Measurements from ENCODE around the gene THTPA. TPM values are rescaled to one million over a fixed set of nuclear protein-coding genes. Genes with fewer than 3 reads are reported as not detected.

THTPA gene
- total RNA-seq, 1 donor from 2014 or later: 19.3 TPM

- Mint-ChIP-seq H3K4me1 (ENCODE audit: low read depth, unreplicated experiment) (peaks cover 14% of the 10 kb centered on the region), H3K9me3 (ENCODE audit: unreplicated experiment) (peaks cover 12% of the 10 kb centered on the region), H3K27ac (ENCODE audit: unreplicated experiment) (peak overlapping the region; percentile 12), H3K27me3 (ENCODE audit: unreplicated experiment) (peaks cover 17% of the 10 kb centered on the region), H3K4me3 (ENCODE audit: unreplicated experiment) (peak overlapping the region; percentile 78), H3K36me3 (ENCODE audit: unreplicated experiment) (no peaks in the 10 kb centered on the region)
- TF ChIP-seq CTCF (IDR thresholded peaks at IDR 0.05; ENCODE audit: partially characterized antibody, unreplicated experiment): no peak
- no peak for DNase-seq
These were observed 9.5 kb upstream of the THTPA start for GRCh38 chr14:23546450-23547035.

- no peaks in the 10 kb centered on the region for H3K36me3 Mint-ChIP-seq (ENCODE audit: unreplicated experiment)
- H3K27ac Mint-ChIP-seq (ENCODE audit: unreplicated experiment): no peak overlapping the region
- H3K27me3 Mint-ChIP-seq (ENCODE audit: unreplicated experiment): peaks cover 15% of the 10 kb centered on the region
- no peak for DNase-seq
- no peak for TF ChIP-seq CTCF (IDR thresholded peaks at IDR 0.05; ENCODE audit: partially characterized antibody, unreplicated experiment)
- H3K9me3 Mint-ChIP-seq (ENCODE audit: unreplicated experiment): peaks cover 13% of the 10 kb centered on the region
- peaks cover 5% of the 10 kb centered on the region for H3K4me1 Mint-ChIP-seq (ENCODE audit: low read depth, unreplicated experiment)
- H3K4me3 Mint-ChIP-seq (ENCODE audit: unreplicated experiment): no peak overlapping the region
These were observed 8.1 kb upstream of the THTPA start for GRCh38 chr14:23547924-23548323.

- Mint-ChIP-seq H3K27me3 (ENCODE audit: unreplicated experiment) (peaks cover 15% of the 10 kb centered on the region), H3K36me3 (ENCODE audit: unreplicated experiment) (no peaks in the 10 kb centered on the region), H3K4me3 (ENCODE audit: unreplicated experiment) (no peak overlapping the region), H3K4me1 (ENCODE audit: low read depth, unreplicated experiment) (no peaks in the 10 kb centered on the region), H3K9me3 (ENCODE audit: unreplicated experiment) (peaks cover 14% of the 10 kb centered on the region), H3K27ac (ENCODE audit: unreplicated experiment) (no peak overlapping the region)
- TF ChIP-seq CTCF (IDR thresholded peaks at IDR 0.05; ENCODE audit: partially characterized antibody, unreplicated experiment): no peak
- DNase-seq: no peak
These were observed 7.4 kb upstream of the THTPA start for GRCh38 chr14:23548351-23549318.

GRCh38 chr14:23550131-23550811 lies 5.8 kb upstream of the THTPA start:
- no peak for DNase-seq
- no peak overlapping the region for H3K27ac Mint-ChIP-seq (ENCODE audit: unreplicated experiment)
- H3K9me3 Mint-ChIP-seq (ENCODE audit: unreplicated experiment): peaks cover 8% of the 10 kb centered on the region
- no peaks in the 10 kb centered on the region for H3K36me3 Mint-ChIP-seq (ENCODE audit: unreplicated experiment)
- peaks cover 13% of the 10 kb centered on the region for H3K27me3 Mint-ChIP-seq (ENCODE audit: unreplicated experiment)
- TF ChIP-seq CTCF (IDR thresholded peaks at IDR 0.05; ENCODE audit: partially characterized antibody, unreplicated experiment): no peak
- H3K4me3 Mint-ChIP-seq (ENCODE audit: unreplicated experiment): no peak overlapping the region
- H3K4me1 Mint-ChIP-seq (ENCODE audit: low read depth, unreplicated experiment): peaks cover under 1% of the 10 kb centered on the region

Data from glutamatergic neuron (in vitro differentiated cells).